NCI-H1694 (cell line): ENCODE data around the gene ATXN7L3B.
A peak's percentile ranks its signal among the peaks of the same experiment; 100 is the strongest.
"Not testable (repeated sequence)": the region's sequence is repeated elsewhere in the genome, so short reads cannot be mapped to it uniquely, and the experiment has no call there.

ENCODE experiments used
- DNase-seq: peaks from one replicate; lab custom pipeline; 2025; lab: John Stamatoyannopoulos, UW

Gene ATXN7L3B

DNA sequence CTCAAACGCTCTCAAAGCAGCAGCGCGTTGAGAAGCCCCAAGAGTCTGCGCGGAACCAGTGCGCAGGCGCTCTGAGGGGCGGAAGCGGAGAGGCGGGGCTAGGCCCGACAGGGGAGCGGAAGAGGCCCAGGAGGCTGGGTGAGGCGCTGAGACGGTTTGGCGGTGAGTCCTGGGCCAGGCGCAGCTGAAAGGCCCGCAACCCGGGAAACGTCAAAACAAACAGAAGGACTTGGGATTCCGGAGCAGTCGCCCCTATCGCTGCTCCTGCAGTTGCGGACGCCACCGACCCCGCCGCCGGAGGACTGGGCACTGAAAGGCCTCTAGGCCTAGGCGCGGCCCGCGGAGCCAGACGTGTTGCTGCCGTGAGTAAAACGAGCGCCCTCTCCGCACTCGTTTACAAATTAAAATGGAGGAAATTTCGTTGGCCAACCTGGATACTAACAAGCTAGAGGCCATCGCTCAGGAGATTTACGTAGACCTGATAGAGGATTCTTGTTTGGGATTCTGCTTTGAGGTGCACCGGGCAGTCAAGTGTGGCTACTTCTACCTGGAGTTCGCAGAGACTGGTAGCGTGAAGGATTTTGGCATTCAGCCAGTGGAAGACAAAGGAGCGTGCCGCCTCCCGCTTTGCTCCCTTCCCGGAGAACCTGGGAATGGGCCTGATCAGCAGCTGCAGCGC, at the start of gene ATXN7L3B:
TSS of gene ATXN7L3B (plus strand) at position 129 of the 679 bp plus-strand sequence. CDS start at position 407, 278 bp downstream.
- peak; percentile 86 for DNase-seq

DNA sequence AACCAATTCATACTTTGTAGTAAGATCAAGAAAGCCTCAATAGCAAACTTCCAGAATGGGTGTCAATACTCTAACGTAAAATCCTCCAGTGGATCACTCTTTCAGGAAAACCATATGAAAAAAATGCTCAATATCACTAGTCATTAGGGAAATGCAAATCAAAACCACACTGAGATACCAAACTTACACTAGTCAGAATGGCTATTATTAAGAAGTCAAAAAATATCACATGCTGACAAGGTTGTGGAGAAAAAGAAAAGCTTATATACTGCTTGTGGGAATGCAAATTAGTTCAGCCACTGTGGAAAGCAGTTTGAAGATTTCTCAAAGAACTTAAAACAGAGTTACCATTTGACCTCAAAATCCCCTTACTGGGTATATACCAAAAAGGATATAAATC, 49.5 kb upstream of the ATXN7L3B start:
- DNase-seq = no peak

DNA sequence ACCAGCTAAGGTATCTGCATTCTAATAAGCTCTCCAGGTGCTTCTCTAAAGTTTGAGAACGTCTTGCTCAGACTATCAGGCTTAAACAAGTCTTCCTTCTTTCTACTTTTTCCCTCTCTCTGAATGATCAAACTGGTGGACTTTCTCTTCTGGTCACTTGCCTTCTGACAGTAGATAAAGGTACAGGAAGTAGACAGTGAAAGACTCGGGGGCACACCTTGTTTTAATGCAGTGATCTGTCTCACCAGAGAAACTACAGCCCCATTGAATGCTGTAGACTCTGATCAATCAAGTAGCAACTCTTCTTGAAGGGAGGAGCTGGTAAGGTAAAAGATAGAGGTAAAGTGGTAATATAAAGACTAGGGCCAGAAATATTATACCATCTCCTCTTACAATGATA, 48.1 kb upstream of the ATXN7L3B start:
- no peak for DNase-seq

- no peak for DNase-seq
Measured at GRCh38 chr12:74490390-74491064, 47.1 kb upstream of the ATXN7L3B start.

DNA sequence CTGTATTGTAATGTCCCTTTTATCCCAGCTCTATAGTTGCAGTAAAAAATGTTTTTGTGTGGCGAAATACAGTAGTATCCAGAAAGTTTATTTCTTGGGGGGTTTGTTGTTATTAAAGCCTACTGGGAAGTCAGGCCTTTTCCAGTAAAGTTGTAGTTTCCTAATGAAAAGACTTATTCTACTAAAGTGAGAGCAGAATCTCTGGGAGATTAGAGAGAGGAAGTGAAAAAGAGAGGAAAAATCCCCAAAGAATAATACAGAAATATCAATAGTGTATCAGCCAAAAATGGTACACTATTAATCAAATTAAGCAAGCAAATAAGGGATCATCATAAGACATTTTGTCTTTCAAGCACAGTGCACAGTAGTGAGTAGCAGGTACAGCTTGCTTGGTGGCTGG, 46.3 kb upstream of the ATXN7L3B start:
- no peak for DNase-seq

- DNase-seq = no peak
Measured at GRCh38 chr12:74499192-74499591, 38.4 kb upstream of the ATXN7L3B start.

DNA sequence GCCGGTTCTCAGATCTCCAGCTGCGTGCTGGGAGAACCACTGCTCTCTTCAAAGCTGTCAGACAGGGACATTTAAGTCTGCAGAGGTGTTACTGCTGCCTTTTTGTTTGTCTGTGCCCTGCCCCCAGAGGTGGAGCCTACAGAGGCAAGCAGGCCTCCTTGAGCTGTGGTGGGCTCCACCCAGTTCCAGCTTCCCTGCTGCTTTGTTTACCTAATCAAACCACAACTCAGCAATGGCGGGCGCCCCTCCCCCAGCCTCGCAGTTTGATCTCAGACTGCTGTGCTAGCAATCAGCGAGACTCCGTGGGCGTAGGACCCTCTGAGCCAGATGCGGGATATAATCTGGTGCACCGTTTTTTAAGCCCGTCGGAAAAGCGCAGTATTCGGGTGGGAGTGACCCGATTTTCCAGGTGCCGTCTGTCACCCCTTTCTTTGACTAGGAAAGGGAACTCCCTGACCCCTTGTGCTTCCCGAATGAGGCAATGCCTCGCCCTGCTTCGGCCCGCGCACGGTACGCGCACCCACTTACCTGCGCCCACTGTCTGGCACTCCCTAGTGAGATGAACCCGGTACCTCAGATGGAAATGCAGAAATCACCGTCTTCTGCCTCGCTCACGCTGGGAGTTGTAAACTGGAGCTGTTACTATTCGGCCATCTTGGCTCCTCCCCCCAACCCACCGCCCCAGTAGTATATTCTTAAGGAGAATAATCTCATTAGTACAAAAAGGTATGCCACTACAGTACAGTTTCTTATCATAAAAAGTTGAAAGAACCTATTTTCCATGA, 28.6 kb upstream of the ATXN7L3B start:
- not testable (repeated sequence) for DNase-seq

GRCh38 chr12:74509886-74510285, 27.7 kb upstream of the ATXN7L3B start:
- DNase-seq = no peak

GRCh38 chr12:74514098-74514872, 23.4 kb upstream of the ATXN7L3B start:
- no peak for DNase-seq

GRCh38 chr12:74515849-74516248, 21.8 kb upstream of the ATXN7L3B start:
- DNase-seq = no peak

GRCh38 chr12:74526535-74526934, 11.1 kb upstream of the ATXN7L3B start:
- DNase-seq = no peak

DNA sequence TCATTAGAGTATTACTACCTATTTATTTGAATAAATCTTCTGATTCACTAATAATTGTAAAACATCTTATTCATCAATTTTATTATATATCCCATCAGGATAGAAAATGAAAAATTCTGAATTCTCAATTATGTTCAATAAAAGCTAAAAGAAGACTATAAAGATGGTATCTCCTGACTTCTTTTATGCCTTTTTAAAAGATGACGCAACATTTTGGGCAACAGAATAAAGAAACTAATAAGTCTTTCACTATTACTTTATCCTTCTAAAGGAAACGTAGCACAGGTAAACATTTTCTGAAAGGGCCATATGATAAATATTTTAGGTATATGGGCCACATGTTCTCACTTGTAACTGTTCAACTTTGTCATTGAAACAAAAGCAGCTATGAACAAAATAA, 10.1 kb upstream of the ATXN7L3B start:
- DNase-seq = no peak

DNA sequence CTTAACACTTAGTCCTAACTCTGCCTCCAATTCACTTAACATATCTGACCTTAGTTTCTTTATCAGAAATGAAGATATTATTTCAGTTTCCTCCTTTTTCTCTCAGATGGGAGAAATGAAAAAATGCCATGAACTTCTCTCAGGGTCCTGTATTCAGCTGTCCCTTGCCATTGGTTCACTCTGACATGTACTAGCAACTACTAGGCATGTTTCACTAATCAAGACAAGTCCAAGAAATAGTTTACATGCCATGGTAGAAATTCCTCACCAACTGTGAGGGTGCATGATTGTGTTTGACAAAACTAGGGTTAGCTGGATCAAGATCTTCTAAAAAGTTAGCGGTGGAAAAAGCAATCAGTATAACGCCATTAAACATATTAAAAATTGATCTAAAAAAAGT, 7.0 kb upstream of the ATXN7L3B start:
- DNase-seq = no peak

- DNase-seq = no peak
Measured at GRCh38 chr12:74535536-74535935, 2.1 kb upstream of the ATXN7L3B start.

DNA sequence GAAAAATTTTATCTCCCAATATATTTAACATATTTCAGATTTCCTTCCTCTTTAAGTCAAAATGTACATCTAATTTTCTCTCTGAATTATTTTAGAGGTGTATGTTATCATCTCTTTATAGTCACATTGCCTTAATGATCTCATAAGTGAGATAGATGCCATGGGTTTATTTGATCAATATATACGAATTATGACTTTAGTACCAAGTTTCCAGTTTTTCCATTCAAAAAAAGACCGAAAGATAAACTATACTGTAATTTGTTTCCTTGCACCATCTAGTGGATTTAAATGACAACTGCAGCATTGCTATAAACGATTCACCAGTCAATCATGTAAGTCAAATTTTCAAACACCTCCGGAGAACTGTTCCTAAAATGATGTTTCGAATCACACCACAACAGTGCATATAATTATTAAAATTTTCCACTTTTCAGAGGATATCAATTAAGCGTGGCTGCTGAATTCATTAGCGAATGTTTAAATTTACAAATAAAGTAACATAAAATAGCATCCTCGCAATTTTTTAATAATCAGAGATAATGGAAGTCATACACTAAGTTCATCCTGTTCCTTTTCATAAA, 419 bp upstream of the ATXN7L3B start:
- peak; percentile 55 for DNase-seq

- DNase-seq = no peak
Measured at GRCh38 chr12:74538491-74539258, 1.0 kb downstream of the ATXN7L3B start.

DNA sequence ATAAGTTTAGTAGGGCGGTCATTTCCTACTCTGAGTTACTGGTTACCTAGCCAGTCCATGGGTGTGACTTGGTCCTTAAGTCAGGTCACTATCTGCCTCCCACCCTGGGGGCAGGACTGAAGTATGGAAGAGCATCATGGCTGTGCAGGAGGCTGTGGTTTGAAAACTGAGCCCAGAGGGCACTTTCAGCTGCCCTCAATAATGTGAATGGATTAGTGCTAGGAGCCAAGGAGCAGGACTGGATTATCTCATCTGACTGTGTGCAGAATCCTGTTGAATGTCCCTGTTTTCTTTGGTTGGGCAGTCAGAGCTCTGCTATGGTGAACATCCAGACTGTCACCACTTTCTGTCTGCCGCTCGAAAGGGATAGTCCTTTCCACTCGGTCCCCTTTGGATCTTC, 1.6 kb downstream of the ATXN7L3B start:
- DNase-seq = no peak

DNA sequence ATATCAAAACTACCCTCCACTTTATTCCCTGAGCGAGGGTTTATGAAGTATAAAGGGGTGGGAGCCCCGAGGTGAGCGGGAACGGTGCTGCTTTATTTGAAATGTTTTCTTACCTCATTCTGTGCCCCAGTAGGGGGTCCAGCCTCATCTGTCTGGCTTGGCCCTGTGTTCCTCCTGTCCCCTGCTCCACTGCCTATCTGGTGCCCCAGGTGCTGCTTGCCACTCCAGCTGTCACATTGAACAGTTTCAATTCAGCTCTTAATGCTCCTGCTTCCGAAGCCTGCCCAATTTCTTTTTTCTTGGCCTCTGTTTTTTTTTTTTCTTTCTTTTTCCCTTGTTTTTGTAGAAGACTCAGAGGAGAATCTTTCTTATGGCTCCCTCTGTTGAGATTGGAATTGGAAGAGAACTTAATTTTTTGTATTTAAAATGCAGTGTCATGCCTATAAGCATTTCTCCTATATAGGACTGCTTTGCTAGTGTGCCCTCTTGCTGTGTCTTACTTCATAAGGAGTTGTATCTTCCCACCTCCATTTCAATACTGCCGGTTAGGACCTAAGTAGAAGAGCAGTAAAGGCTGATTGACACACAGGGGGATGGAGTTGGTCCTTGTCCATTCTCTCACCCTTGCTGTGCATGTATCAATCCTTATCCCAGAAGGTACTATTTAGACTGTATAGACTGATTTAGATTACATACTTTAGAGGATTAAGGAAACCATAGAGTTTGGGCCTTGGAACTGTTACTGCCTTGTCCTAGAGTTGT, 2.3 kb downstream of the ATXN7L3B start:
- DNase-seq = no peak

GRCh38 chr12:74541074-74541473, 3.4 kb downstream of the ATXN7L3B start:
- DNase-seq = no peak

GRCh38 chr12:74547249-74547648, 9.6 kb downstream of the ATXN7L3B start:
- no peak for DNase-seq
